IPS-11a (cell line): ENCODE measurements around the gene FAM76B.
A peak's percentile ranks its signal among the peaks of the same experiment; 100 is the strongest.

Experiments used
- H3K4me3 ChIP-seq: one replicate; pipeline ENCODE4 v1.5.1; 2013; ENCODE audit warnings: low read depth, low read length, control low read depth

Gene FAM76B

GRCh38 chr11:95792700-95793099, 3.1 kb upstream of the FAM76B start:
- no peak overlapping the region for H3K4me3 ChIP-seq

GRCh38 chr11:95792200-95792599, 2.6 kb upstream of the FAM76B start:
- no peak overlapping the region for H3K4me3 ChIP-seq

GRCh38 chr11:95791709-95792033, 2.1 kb upstream of the FAM76B start:
- H3K4me3 ChIP-seq, result peak overlapping the region; percentile 72

- peak overlapping the region; percentile 72 for H3K4me3 ChIP-seq
Measured at GRCh38 chr11:95790933-95791708, 1.5 kb upstream of the FAM76B start.

GRCh38 chr11:95790123-95790932, 746 bp upstream of the FAM76B start, which contains the start of gene CEP57:
TSS of gene CEP57 (plus strand) at chr11:95790498. CDS start at chr11:95790699, 201 bp downstream.
- H3K4me3 ChIP-seq, result peak within 1 kb of the TSS; percentile 72

- peak overlapping the region; percentile 72 for H3K4me3 ChIP-seq
Measured at GRCh38 chr11:95788921-95789505, 569 bp downstream of the FAM76B start.

- H3K4me3 ChIP-seq, result no peak overlapping the region
Measured at GRCh38 chr11:95780544-95780943, 9.0 kb downstream of the FAM76B start.

GRCh38 chr11:95778699-95779098, 10.9 kb downstream of the FAM76B start:
- no peak overlapping the region for H3K4me3 ChIP-seq

- H3K4me3 ChIP-seq, result no peak overlapping the region
Measured at GRCh38 chr11:95776859-95777258, 12.7 kb downstream of the FAM76B start.

- no peak overlapping the region for H3K4me3 ChIP-seq
Measured at GRCh38 chr11:95768521-95768920, 21.1 kb downstream of the FAM76B start.

- no peak overlapping the region for H3K4me3 ChIP-seq
Measured at GRCh38 chr11:95767498-95767897, 22.1 kb downstream of the FAM76B start.

- no peak overlapping the region for H3K4me3 ChIP-seq
Measured at GRCh38 chr11:95766701-95767100, 22.9 kb downstream of the FAM76B start.

- no peak overlapping the region for H3K4me3 ChIP-seq
Measured at GRCh38 chr11:95764267-95764898, 25.2 kb downstream of the FAM76B start.

GRCh38 chr11:95762534-95762933, 27.0 kb downstream of the FAM76B start:
- H3K4me3 ChIP-seq, result no peak overlapping the region

- no peak overlapping the region for H3K4me3 ChIP-seq
Measured at GRCh38 chr11:95760941-95761340, 28.6 kb downstream of the FAM76B start.

- no peak overlapping the region for H3K4me3 ChIP-seq
Measured at GRCh38 chr11:95751515-95751914, 38.1 kb downstream of the FAM76B start.

- no peak overlapping the region for H3K4me3 ChIP-seq
Measured at GRCh38 chr11:95750101-95750500, 39.5 kb downstream of the FAM76B start.

- H3K4me3 ChIP-seq, result no peak overlapping the region
Measured at GRCh38 chr11:95739108-95739938, 50.3 kb downstream of the FAM76B start.

- no peak overlapping the region for H3K4me3 ChIP-seq
Measured at GRCh38 chr11:95736809-95737208, 52.8 kb downstream of the FAM76B start.

GRCh38 chr11:95736355-95736754, 53.2 kb downstream of the FAM76B start:
- H3K4me3 ChIP-seq, result no peak overlapping the region
